Measurements from ENCODE around the gene GNG14. TPM values are rescaled to one million over a fixed set of nuclear protein-coding genes. Genes with fewer than 3 reads are reported as not detected.

The GNG14 gene
- total RNA-seq, 1 experiment from 2014 or later: not detected

GRCh38 chr19:12665671-12666264 lies 22.0 kb upstream of the GNG14 start:
- Histone ChIP-seq H3K4me3 (replicated peaks in 1 of 2; ENCODE audit: low read depth in 1 of 2, low read length in 2 of 2) (peak overlapping the region; percentile 61 to 84), H3K9ac (ENCODE audit: low read length) (peak overlapping the region; percentile 76), H3K9me2 (ENCODE audit: insufficient read depth) (no peaks in the 10 kb centered on the region), H3K4me1 (ENCODE audit: control insufficient read depth in 1 of 2, insufficient read depth in 2 of 2, low read length in 2 of 2) (peaks cover 19 to 36% of the 10 kb centered on the region in 2 experiments), H3K27ac (ENCODE audit: low read depth, low read length) (peak overlapping the region; percentile 58), H3K9me3 (ENCODE audit: control insufficient read depth in 1 of 2, insufficient read depth in 1 of 2, low read depth in 1 of 2, low read length in 2 of 2) (no peaks in the 10 kb centered on the region), H3K27me3 (ENCODE audit: insufficient read depth, low read length) (no peaks in the 10 kb centered on the region), H2AFZ (ENCODE audit: low read depth, low read length, poor library complexity, severe bottlenecking) (no peak overlapping the region), H3K79me2 (ENCODE audit: insufficient read depth, low read length) (peaks cover 25% of the 10 kb centered on the region; the same call in 1 of the 2 replicates), H4K20me1 (ENCODE audit: insufficient read depth) (no peaks in the 10 kb centered on the region), H3K36me3 (ENCODE audit: control insufficient read depth in 1 of 2, insufficient read depth in 2 of 2, low read length in 2 of 2) (peaks cover 0 to 10% of the 10 kb centered on the region in 2 experiments; a peak in 2 of 4 replicates), H3K4me2 (ENCODE audit: low read length) (peak overlapping the region; percentile 92)
- CTCF ChIA-PET: interaction anchor here (1.2 kb wide), 1 partner anchor 55 kb away, joined by 3 read pairs; no protein-coding TSS in a partner anchor
- intact Hi-C loops (cut with micrococcal nuclease): loop anchor here (5.0 to 10.0 kb wide), 2 partner anchors 53 to 741 kb away; partner anchors contain the start of genes ZNF490, ZNF700 and ZNF791
- no TSS peak for BruUV-seq (replicated peaks)
- DNase-seq (ENCODE audit: low read depth, low spot score): no peak
- ATAC-seq: no peak
- RAD21 ChIA-PET (ENCODE audit: low non-redundant PET in 1 of 2, low total read pairs in 2 of 2, uncharacterized antibody in 2 of 2, unreplicated experiment in 2 of 2): no interaction called here
- POLR2A ChIA-PET: no interaction called here
- TF ChIP-seq YY1 (IDR thresholded peaks at IDR 0.05; ENCODE audit: extremely low read depth, insufficient replicate concordance, low read depth, low read length) (no peak), MAX (IDR thresholded peaks at IDR 0.05) (no peak), JUND (IDR thresholded peaks at IDR 0.05) (no peak), RAD21 (IDR thresholded peaks at IDR 0.05; ENCODE audit: low read depth) (no peak), POLR2AphosphoS5 (IDR thresholded peaks at IDR 0.05; ENCODE audit: low read depth, low read length) (no peak), POLR2A (IDR thresholded peaks at IDR 0.05; ENCODE audit: borderline replicate concordance, extremely low read depth, insufficient read depth, insufficient read length) (no peak), ATF3 (IDR thresholded peaks at IDR 0.05) (no peak), ZNF274 (IDR thresholded peaks at IDR 0.05; ENCODE audit: low read depth, low read length) (no peak), EGR1 (IDR thresholded peaks at IDR 0.05; ENCODE audit: low read depth) (no peak), SP1 (IDR thresholded peaks at IDR 0.05; ENCODE audit: low read depth) (no peak), CEBPB (IDR thresholded peaks at IDR 0.05; ENCODE audit: low read depth) (no peak), CTCF (IDR thresholded peaks at IDR 0.05 in 2 of 3, conservative IDR thresholded peaks at IDR 0.05 in 1 of 3; ENCODE audit: borderline replicate concordance in 1 of 3, insufficient read depth in 1 of 3, low read depth in 2 of 3, low read length in 2 of 3) (no peak), SRF (IDR thresholded peaks at IDR 0.05; ENCODE audit: low read depth) (no peak), FOSL1 (IDR thresholded peaks at IDR 0.05; ENCODE audit: low read depth) (no peak), REST (IDR thresholded peaks at IDR 0.05; ENCODE audit: low read depth) (no peak), EZH2phosphoT487 (IDR thresholded peaks at IDR 0.05; ENCODE audit: borderline replicate concordance) (no peak)
